DOHH2 (cell line): Measurements from ENCODE around the gene NUCKS1.

ENCODE experiments used
- EZH2phosphoT487 ChIP-seq: fragments of 200-600 bp; sonication (generic); IDR thresholded peaks from 2 replicates; pipeline ENCODE4 v1.6.1; 2017; ENCODE audit warnings: borderline replicate concordance, mild to moderate bottlenecking, antibody characterized with exemption, low read length, moderate library complexity, mixed read lengths
- TF ChIP-seq, protein P1 (sequence below): fragments of 200-600 bp; sonication (generic); IDR thresholded peaks from one replicate; pipeline ENCODE4 v1.5.1; 2014; ENCODE audit warnings: antibody characterized with exemption, mild to moderate bottlenecking, low read depth, low read length; ENCODE audit not compliant: poor library complexity, severe bottlenecking

DNA sequence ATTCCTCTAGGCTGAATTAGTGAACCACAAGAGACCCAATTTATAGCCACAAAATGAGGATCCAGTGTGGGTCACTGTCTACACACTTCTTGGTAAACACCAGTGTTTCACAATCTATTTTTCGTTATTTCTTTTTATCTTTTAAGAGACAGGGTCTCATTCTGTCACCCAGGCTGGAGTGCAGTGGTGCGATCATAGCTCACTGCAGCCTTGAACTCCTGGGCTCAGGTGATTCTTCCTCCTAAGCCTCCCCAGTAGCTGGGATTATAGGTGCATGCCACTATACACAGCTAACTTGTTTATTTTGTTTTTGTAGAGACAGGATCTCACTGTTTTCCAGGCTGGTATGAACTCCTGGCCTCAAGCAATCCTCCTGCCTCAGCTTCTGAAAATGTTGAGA, 40.3 kb downstream of the NUCKS1 start:
- TF ChIP-seq, protein P1, sequence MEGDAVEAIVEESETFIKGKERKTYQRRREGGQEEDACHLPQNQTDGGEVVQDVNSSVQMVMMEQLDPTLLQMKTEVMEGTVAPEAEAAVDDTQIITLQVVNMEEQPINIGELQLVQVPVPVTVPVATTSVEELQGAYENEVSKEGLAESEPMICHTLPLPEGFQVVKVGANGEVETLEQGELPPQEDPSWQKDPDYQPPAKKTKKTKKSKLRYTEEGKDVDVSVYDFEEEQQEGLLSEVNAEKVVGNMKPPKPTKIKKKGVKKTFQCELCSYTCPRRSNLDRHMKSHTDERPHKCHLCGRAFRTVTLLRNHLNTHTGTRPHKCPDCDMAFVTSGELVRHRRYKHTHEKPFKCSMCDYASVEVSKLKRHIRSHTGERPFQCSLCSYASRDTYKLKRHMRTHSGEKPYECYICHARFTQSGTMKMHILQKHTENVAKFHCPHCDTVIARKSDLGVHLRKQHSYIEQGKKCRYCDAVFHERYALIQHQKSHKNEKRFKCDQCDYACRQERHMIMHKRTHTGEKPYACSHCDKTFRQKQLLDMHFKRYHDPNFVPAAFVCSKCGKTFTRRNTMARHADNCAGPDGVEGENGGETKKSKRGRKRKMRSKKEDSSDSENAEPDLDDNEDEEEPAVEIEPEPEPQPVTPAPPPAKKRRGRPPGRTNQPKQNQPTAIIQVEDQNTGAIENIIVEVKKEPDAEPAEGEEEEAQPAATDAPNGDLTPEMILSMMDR = no peak
- TF ChIP-seq EZH2phosphoT487 = no peak
